NOMO-1 treated with dmso at 0.1 percent for 144 hours (cell line): Measurements from ENCODE around the gene HTR3D.
A peak's percentile ranks its signal among the peaks of the same experiment; 100 is the strongest.
"Not testable (repeated sequence)": the region's sequence is repeated elsewhere in the genome, so short reads cannot be mapped to it uniquely, and the experiment has no call there.

Source experiments
- DNase-seq: peaks from one replicate; lab custom pipeline; 2025; ENCODE audit not compliant: unreplicated experiment; lab: John Stamatoyannopoulos, UW

HTR3D gene, protein sequence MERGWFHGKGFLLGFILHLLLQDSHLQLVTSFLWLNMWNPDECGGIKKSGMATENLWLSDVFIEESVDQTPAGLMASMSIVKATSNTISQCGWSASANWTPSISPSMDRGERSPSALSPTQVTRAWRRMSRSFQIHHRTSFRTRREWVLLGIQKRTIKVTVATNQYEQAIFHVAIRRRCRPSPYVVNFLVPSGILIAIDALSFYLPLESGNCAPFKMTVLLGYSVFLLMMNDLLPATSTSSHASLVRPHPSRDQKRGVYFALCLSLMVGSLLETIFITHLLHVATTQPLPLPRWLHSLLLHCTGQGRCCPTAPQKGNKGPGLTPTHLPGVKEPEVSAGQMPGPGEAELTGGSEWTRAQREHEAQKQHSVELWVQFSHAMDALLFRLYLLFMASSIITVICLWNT

DNA sequence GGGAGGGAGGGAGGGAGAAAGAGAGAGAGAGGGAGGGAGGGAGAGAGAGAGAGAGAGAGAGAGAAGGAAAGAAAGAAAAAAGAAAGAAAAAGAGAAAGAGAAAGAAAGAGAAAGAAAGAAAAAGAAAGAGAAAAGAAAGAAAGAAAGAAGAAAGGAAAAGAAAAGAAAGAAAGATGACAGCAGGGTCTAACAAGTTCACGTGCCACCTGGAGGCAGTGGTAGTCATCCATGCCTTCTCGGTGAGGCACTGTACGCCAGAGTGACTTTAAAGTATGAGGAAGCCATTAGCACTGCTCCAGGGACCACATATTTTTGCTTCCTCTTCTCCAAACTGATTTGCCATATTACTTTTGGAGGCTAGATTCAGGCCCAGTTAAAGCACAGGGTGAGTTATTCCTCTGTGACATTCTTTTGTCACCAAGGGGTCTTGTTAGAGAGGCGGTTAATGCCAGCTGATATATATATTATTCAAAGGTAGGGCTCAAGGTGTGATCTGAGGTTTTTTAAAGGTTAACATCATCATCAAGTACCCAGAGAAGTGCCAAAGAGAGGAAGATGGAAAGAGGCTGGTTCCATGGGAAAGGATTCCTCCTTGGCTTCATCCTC, at the start of gene HTR3D:
Gene HTR3D (plus strand): TSS at position 556 of the 606 bp plus-strand sequence. CDS start 0 bp downstream, at position 556.
- peak; percentile 65 for DNase-seq

DNA sequence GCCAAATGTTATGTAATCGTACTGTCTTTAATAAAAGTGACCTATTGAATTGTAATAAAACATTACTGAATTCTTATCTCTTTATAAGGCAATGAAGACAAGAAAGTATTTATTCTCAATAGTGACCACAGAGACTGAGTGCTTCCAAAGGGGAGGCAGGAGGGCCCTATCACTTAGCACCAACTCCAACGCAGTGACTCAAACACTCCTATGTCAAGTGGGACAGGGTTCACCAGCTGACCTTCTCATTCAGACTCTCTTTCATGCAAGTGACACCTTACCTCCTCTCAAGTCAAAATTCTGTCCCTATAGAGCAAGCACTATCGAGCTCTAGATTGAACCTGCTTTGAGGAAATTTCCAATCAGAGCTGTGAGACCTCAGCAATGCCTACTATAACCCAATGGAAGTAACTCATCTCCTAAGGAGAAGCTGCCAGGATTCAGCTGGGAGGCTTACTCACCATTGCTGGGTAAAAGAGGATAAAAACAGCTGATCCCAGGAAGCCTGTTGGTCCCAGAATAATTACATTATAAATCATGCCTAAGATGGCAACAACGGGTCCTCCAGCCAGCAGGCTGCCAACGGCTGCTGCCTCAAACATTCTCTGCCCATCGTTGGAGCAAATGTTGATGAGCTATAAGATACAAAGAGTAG, 49.4 kb upstream of the HTR3D start:
- DNase-seq: no peak

DNA sequence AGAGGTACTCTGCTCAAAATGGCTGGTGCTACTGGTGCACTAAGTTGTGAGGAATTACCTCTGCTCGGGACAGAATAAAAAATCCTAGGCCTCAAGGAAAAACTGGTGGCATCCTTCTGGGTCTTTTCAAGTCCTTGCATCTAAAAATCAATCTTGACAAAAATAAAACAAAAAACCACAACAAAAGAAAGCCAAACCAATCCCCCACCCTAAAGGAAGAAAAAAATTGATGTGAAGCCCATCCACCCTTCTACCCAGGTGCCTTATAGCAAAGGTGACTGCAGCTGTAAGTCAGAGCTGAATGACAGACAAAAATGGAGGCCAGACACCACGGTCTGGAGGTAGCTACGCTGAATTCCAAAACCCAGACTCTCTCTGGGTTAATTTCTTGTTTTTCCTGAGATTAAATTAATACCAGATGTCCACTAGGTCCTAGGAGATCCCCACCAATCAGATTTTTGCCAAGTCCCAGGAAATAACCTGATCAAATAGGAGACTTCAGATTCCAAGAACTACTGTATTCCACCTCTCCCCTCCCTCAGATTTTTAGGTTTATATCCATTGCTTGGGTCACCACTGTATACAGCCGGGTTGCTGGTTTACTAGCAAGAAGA, 47.3 kb upstream of the HTR3D start:
- no peak for DNase-seq

DNA sequence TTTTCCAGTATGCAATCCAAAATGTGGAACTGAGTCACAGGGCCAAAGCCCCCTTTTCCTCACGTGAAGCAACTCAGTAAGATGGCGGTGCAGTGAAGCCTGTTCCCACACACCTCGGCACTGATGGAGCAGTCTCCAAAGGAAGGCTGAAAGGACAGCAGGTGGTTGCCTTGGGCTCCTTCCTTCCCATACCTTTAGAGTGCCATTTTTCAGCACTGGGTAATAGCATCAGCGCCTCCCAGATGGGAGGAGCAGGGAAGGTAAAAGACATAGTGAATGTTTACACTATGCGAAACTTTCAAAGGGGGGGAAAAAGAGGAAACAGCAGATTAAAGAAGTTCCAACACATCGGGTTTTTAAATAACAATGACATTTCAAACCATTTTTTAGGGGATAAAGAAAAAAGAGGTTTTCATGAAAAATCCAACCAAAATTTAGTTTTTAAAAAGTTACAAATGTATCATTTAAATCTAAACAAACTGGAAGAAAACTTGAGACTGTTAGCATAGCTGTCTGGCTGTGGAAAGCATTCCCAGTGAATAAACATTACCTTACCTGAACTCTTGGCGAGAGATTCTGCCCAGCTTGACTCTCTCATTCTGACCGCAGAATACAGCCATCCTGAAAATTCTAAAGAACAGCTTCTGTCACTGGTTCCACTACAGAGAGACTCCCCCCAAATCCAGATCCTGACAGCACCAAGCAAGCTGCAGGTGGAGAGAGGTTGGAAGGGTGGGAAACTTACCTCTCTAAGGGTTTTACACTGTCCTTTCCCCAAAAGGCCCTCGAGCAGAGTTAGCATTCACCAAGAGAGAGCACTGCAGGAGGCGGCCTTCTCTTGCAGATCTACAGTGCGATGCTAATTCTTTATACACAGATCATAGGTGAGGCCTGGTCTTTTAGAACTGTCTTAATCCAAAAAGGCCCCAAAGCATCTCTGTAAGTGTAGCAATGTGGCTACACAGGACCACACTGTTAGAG, 46.5 kb upstream of the HTR3D start:
- no peak for DNase-seq

DNA sequence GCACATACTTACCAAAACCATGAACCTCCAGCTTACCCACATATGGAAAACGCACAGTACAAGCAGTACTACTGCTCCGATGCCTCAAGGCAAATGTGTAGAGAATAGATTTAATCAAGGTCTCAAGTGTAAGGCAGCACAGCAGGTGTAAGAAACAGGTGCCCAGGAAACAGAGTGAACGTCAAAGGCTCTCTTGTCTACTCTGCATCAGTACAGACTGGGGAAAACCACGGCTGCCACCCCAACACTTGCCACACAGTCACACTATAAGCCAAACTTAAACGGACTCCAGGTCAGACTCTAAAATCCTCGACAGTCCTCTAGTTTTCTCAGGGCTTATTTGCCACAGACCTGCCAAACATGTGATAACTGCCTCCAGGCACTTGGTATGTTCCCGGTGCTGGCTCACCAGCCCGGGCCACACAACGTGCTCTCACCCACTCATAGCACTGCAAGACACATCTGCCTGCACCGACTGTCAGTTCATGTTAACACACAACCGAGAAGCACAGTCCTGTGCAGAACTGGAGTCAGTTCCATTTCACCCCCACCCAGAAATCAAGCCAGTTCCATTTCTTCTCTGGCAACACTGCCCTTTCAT, 44.4 kb upstream of the HTR3D start:
- DNase-seq: no peak

DNA sequence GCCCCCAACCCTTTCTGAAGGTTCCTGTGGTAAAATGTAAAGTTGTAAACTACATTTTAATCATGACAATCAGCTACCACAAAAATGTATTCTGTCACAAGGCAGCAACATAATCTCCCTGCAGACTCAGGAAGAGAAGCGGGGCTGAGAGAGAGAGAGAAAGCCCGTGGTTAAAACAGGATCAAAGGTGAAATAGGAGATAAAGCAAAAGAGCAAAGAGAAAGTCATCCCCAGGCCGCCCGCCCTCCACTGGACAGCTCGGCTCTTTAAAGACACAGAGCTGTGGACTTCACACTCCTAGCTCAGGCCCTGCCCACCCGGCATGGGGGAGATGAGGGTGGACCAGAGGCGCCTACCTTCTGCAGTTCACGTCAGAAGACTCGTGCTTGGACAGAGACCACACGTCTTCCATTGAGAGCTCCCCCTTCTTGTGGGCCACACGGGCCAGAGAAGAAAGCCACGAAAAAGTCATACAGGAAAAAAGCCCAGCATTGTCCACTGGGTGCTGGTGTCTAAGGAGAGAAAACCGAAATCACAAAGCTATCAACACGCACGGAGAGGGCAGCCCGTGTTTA, 43.2 kb upstream of the HTR3D start:
- no peak for DNase-seq

DNA sequence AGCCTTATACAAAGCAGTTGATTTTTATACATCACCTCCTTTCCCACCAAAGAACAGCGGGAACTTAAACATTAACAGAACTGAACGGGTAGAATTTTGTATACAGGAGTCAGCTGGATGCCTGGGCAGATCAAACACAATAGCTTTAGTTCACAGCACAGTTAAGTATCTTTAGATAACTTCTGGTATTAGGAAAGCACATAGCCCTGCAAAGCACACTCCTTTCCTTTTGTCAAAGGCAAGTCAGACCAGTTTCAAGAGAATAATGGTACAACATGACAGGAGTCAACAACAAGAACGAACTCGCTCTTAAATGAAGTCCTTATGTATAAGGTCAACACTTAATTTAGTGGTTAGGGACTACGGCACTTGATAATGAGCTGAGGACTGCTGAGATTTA, 40.1 kb upstream of the HTR3D start:
- no peak for DNase-seq

DNA sequence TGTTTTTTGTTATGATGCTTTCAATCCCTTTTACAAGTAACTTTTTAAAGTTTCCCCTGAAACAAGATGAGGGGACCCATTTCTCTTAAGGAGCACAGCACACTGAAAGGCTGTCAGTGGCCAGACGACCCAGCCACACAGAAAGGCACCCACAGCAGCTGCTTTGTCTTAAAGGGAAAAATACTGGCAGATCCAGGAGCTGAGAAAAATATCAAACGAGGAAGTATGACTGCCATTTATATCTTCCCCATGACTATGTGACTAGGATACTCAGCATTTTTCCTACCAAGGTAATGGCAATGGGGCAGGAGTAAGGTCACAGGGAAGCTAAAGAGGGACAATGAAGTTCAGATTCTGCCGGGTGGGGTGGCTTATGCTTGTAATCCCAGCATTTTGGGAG, 29.8 kb upstream of the HTR3D start:
- no peak for DNase-seq

DNA sequence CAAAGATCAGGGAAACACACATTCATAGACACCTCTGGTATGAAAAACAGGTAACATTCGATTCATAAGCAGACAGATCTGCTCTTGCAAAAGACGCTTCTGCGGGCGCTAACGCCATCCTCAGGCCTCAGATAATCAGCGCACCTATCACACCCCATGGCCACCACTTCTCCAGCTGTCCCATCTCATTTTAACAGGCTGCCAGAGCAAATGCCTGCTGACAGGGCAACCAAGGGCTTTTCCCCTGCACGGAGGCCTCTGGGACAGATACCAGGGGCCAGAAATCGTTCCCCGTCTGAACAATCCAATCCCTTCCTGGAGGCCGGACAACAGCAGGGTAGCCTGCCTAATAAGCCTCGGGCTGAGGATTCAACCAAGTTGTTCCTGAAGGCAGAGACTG, 29.1 kb upstream of the HTR3D start:
- DNase-seq: no peak

DNA sequence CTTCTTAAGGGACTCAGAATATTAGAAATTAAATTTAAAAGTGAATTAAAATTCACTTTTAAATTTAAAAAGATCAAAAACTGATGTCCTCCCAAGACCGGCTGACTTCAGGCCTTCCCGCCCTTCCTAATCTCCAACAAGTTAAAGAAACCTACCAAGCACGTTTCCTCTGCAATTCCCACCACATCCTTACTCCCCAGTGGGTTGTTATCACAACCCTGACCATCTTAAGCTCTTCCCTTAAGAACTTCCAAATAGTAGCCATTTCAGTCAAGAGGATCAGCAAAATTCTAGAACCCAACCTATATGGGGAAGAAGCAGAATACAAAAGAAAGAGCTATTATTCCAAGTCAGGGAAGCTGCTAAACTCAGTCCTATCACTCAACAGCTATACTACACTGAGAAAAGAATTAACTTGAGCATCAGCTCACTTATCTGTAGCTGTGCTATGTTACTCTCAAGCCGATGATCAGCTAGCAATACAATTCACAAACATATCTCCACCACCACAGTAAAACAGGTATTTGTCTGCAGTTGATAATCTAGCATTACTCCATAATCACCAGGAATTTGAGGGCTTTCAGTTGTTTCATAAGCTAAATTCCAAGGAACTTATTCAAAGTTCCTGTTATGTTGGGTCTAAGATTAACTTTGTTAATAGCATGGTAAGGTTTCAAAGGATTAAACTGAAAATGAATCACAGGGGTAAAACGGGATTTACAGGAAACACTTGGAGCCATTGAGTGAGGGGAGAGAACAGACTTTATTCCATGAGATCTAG, 28.2 kb upstream of the HTR3D start:
- no peak for DNase-seq

DNA sequence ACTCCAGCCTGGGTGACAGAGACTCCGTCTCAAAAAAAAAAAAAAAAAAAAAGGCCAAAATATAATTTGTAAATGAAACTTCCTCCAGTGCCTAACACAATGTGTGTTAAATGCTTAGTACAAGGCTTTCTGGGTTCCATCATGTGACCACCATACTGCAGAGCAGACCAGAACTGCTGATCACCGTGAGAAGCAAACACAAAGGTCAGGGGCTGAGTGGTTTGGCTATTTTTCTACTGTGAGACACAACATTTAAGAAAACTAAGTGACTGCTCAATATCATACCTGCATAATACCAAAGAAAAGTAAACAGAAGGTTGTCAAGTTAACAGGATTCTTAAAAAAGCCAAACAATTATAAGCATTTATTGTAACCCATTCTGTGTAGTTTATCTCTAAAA, 27.1 kb upstream of the HTR3D start:
- DNase-seq: no peak

DNA sequence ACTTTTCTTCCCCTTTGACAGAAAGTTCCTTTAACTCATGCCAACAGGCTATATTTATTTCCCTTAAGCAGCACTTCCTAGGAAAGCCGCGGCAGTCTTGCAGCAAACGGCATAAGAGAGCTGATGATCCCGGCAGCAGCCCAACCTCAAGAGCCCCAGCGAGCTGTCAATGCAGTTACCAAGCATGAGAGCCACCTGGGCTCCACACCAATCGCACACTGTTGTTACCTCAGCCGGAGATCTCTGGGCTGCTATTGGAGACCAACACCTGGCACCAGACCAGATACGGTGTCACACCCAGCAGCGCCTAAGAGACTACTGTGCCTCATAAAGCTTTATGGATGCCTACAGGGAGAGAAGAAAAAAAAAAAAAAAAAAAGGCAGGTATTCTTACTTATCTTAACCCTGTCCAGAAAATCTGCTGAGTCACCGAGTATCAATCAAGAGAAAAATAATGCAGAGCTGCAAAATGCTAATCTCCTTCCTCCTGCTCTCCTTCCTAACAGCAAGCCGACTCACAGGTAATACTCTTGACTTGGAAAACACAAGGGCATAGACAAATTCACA, 25.5 kb upstream of the HTR3D start:
- DNase-seq: peak; percentile 52

DNA sequence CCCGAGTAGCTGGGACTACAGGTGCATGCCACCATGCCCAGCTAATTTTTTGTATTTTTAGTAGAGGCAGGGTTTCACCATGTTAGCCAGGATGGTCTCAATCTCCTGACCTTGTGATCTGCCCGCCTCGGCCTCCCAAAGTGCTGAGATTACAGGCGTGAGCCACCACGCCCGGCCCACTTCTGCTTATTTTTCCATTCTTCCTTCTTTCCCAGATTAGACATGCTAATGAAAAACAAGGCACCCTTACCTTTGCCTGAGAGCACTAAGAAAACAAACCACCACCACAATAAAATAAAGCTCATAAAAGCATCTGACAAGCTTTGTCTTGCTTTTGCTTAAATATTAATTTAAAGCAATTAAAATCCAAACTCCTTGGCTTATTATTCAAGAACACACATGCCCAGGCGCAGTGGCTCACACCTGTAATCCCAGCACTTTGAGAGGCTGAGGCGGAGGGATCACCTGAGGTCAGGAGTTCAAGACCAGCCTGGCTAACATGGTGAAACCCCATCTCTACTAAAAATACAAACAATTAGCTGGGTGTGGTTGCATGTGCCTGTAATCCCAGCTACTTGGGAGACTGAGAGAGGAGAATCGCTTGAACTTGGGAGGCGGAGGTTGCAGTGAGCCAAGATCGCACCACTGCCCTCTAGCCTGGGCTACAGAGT, 24.3 kb upstream of the HTR3D start:
- DNase-seq: not testable (repeated sequence)

DNA sequence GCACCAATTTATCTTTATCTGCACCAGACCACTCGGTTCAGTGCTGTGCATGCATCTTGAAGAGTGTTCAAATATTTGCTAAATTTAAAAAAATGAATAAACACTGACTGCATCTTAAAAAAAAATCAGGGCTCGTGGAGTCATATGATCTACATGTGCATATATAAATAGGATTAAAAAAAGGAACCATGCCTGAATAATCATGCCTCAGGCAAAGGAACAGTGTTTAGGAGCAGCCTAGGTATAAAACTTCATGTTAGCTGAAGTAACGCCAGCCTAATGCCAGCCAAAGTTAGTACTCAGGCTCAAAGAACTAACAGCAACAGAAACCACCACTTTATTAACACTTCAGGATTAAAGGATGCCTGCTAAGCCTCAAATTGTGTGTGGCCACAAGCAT, 23.4 kb upstream of the HTR3D start:
- no peak for DNase-seq

DNA sequence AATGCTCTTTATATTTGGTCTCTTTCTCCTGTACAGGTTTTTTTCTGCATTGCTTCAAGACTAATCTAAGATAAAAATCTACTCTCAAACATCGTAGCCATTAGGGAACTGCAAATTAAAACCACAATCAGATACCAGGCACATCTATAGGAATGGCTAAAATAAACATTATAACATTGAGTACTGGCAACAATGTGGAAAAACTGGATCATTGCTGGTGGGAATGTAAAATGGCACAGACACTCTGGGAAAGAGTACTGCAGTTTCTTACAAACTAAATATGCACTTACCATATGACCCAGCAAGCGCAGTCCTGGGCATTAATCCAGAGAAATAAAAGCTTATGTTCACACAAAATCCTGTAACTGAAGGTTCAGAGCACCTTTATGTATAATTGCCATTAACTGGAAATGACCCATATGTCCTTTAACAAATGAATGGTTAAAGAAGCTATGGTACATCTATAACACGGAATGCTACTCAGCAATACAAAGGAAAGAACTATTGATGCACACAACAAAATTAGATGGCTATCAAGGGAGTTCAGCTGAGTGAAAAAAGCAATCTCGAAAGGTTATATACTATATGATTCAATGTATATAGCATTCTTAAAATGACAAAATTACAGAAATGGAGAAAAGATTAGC, 20.2 kb upstream of the HTR3D start:
- DNase-seq: no peak

DNA sequence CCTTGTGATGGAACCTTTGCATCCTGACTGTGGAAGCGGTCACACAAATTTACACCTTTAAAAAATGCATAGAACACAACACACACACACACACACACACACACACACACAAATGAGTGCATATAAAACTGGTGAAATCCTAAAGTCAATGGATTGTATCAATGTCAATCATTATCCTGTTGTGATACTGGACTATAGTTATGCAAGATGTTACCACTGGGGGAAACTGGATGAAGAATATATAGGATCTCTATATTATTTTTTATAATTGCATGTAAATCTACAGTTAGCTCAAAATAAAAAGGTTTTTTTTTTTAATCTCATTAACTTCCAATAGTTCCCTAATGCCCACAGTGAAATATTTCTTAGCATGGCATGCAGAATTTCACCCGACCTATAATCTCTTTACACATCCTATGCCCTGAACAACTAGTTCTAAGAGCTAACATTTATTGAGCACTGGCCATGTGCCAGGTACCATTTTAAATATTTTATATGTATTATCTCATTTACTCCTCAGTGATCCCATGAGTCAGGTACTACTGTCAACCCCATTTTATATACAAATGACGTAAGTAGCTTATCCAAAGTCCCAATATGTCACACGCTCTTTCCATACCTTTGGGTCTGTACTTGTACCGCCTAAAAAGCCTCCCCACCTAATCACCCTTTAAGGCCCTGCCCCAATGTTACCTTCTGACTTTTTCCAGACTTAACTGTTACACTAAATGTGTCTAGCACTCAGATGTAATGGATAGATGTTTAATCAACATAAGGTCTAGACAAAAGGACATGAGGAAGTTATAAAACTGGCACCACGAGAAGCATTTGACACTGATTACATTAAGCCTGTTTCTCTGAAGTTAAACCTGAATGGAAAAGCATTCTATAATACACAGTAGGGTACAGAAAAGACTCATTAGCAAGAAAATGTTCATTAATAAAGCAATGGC, 19.3 kb upstream of the HTR3D start:
- no peak for DNase-seq
